Muscle of arm (tissue), 12 donors: ENCODE measurements around the gene CXCR6. TPM values are rescaled to one million over a fixed set of nuclear protein-coding genes. Genes with fewer than 3 reads are reported as not detected.
A peak's percentile ranks its signal among the peaks of the same experiment; 100 is the strongest.
"Not testable (repeated sequence)": the region's sequence is repeated elsewhere in the genome, so short reads cannot be mapped to it uniquely, and the experiment has no call there.

ENCODE experiments used
- DNase-seq: peaks from one replicate; pipeline ENCODE4 v3.0.0-alpha.2; 2013
- polyA plus RNA-seq, 12 donors: library from polyadenylated mRNA; unstranded; fragments of 120-200 nt; gene quantifications; one replicate each; pipeline ENCODE4 v1.2.1, GENCODE V29; 2013; ENCODE audit not compliant: insufficient read length in 12 of 12

CXCR6 gene
- polyA plus RNA-seq, 12 donors = 0.12 to 0.85 (median 0.41) TPM; not detected in 2

- DNase-seq = no peak
Measured at GRCh38 chr3:45986303-45986982, 43.2 kb downstream of the CXCR6 start.

- peak; percentile 45 for DNase-seq
Measured at GRCh38 chr3:45987368-45988291, 44.4 kb downstream of the CXCR6 start.

- no peak for DNase-seq
Measured at GRCh38 chr3:45988362-45988761, 45.1 kb downstream of the CXCR6 start.

GRCh38 chr3:45988804-45989203 is 45.5 kb downstream of the CXCR6 start:
- no peak for DNase-seq

- DNase-seq = no peak
Measured at GRCh38 chr3:45990181-45990580, 46.9 kb downstream of the CXCR6 start.

- DNase-seq = no peak
Measured at GRCh38 chr3:45991341-45991740, 48.1 kb downstream of the CXCR6 start.

DNA sequence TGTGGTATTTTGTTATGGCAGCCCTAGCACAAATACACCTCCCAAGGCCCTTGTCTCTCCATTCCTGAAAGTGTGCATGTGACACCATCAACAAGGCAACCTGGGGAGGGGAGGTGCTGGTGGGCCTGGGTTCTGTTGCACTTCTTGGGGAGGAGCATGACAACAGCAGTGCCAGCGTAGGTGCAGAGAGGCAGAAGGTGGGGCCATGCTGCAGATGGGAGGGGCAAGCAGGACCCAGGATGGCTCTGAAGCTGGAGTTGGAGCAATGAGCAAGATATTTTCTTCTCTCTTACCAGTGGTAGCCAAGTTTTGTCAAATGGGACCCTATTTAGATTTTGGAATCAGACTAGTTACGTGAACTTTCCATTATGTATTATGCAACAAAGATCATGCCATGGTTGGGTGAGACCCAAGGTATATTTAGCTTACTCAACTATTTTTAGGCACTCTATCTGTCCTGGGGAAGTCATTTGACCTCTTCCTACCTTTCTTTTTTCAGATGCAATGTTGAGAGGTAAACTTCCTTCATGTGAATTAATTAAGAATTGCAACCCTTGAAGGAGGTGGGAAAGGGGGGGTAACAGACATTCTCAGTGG is 49.0 kb downstream of the CXCR6 start:
- no peak for DNase-seq

DNA sequence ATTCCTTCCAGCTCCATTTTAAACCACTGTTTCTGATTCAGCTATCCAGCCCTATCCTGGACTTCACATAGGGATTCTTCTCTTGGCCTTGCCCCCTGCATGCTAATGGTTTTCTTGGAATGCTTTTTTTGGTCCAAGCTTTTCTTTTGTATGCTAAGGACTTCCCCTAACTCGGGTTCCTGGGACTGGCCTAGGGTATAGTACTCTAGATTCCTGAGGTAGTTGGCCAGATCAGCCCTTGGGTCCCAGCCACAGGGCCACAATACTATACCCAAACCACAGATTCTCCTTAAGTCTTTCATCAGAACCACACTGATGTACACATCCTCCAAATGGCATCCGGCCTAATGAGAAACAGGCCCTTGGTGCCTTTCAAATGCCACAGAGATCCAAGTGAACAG is 49.6 kb downstream of the CXCR6 start:
- no peak for DNase-seq

GRCh38 chr3:45993421-45994027 is 50.3 kb downstream of the CXCR6 start:
- no peak for DNase-seq

DNA sequence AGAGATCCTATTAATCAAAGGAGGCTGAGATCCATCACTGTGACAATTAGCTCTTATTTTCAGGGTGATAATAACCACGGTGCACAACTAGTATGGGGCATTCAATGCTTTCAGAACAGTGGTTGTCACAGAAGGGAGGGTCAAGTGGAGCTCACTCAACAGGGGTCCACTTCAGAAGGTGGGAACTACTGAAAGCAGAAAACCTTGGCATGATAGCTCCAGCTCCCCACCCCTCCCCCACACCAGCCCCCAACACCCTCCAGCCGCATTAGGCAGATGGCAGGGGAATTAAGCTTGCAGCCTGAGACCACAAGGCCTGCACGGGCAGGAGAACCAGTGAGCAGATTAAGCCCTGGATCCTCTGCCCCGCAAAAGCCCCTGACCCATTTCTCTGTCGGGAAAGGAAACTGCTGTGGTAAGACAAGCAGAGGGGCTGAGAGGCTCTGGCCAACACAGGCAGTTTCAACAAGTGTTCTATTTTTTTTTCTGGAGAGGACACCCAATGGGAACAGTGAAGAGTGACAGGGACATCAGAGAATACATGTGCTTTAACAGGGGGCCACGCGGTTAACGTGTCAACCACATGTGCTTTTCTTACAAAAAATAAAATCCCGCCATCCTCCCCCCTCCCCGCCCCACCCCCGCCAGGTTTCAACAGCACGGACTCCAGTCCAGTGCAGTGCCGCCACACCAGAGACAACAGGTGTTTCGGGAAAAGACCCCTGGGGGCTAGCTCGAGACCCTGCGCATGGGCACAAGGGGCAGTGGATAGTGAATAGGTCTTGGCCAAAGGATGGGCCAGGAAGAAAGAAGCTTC is 51.4 kb downstream of the CXCR6 start:
- DNase-seq = no peak

DNA sequence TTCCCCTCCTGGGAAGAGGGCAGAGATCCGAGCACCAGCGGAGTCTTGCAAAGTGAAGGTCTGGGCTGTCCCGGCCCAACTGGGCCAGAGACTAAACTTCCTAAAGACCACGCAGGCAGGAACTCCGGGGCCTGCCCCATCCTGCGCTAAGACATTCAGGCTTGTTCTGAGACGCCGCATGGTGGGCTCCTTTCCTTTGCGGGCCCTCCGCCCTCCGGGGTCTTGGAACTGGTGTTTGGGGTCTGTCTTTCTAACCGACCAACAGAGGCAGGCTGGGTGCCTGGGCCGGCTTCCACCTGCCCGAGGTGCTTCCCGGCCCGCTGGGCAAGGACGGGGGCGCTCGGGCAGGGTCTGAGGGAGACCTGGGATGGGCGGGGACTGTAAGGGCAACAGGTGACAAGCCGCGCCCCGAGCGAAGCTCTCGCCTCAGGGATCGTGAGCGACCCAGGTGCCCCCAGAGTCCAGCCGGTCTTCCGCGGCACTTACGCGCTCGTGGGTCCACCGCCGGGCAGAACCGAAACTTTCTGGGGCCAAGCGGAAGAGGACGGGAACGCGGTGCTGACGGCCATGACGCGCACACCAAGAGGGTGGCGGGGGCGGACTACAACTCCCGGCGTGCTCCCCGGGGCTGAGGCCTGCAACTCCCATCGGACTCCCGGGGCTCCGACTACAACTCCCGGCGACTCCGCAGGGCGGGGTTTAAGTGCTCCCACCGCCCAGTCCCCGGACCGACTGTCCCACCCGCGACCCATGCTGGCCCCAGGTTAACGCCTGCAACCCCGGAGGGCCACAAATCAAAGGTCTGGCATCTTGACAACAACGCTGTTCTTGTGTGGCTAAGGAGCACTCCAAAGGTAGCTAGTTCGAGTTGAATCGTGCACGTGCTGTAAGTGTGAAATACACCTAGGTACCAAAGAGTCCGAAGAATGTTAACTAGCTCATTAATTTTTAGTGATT is 52.2 kb downstream of the CXCR6 start, which contains the start of gene FYCO1:
TSS of gene FYCO1 (minus strand) at position 589 of the 957 bp plus-strand sequence. CDS start 10,914 bp downstream, outside the sequence.
- DNase-seq = peak; percentile 87

GRCh38 chr3:45997499-45997898 is 54.2 kb downstream of the CXCR6 start:
- not testable (repeated sequence) for DNase-seq

DNA sequence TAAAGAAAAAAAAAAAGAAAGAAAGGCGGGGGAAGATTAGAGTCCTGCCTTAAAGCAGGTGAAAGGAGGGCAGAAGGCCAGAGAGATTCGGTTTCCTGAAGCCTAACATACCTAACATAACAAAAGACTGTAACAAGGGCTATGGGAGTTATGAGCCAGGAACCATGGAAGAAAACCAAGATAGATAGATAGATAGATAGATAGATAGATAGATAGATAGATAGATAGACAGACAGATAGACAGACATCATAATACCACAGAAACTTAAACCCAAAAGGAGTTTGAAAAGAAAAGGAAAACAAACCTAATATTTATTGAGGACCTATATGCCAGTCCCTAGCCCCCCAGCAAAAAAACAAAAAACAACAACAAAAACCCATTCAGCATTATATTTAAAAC is 54.7 kb downstream of the CXCR6 start:
- no peak for DNase-seq

Other genes starting within 250 kb of the CXCR6 start
- 1 to 10 TPM in 1 of 12 donors, under 1 TPM in 10, not detected in 1; 0.04 to 3.4 (median 0.12) TPM for gene SLC6A20, start 146.9 kb upstream of the CXCR6 start, polyA plus RNA-seq
- gene LZTFL1, start 101.3 kb upstream of the CXCR6 start, polyA plus RNA-seq = 10 to 100 TPM in 11 of 12 donors, not detected in 1; 12.5 to 38.8 (median 18.0) TPM
- under 1 TPM in 1 of 12 donors, not detected in 11; 0.07 TPM for gene CCR9, start 56.9 kb upstream of the CXCR6 start, polyA plus RNA-seq
- 10 to 100 TPM in 11 of 12 donors, not detected in 1; 20.9 to 44.6 (median 29.6) TPM for gene FYCO1, start 52.4 kb downstream of the CXCR6 start, polyA plus RNA-seq
- 1 to 10 TPM in 2 of 12 donors, under 1 TPM in 8, not detected in 2; 0.09 to 2.7 (median 0.23) TPM for gene XCR1, start 84.0 kb downstream of the CXCR6 start, polyA plus RNA-seq